ENCODE measurements around the gene DPEP3.

DNA sequence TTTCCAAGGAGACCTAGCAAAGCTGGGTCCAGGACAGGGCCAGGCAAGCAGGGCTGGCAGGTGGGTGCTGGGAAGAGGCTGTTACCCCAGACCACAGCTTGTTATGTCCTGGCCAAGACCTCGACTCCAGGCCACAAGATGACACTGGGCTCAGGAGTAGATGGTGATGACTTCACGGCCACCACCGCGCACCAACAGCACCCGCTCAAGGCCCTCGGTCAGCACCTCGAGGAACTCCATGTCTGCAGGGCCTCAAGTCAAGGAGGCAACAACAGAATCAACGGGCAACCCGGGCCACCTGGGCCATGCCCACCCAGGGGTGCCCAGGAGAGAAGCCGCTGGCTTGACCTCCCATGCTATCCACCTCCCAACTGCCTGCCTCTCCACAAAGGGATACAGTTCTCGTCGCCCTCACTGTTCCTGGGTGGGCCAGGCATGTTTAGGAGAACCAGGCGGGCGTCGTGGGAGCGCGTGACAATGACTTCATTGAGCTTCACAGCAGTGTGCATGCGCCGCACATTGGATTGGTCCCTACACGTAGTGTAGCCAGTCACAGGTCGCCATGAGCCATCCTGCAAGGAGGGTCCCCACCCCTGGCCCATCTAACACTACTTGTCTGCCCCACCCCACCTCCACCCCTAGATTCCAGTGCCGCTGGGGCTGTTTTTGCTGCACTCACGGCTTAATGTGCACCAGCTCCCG lies 35.5 kb downstream of the DPEP3 start:
- TF ChIP-seq, protein P1, sequence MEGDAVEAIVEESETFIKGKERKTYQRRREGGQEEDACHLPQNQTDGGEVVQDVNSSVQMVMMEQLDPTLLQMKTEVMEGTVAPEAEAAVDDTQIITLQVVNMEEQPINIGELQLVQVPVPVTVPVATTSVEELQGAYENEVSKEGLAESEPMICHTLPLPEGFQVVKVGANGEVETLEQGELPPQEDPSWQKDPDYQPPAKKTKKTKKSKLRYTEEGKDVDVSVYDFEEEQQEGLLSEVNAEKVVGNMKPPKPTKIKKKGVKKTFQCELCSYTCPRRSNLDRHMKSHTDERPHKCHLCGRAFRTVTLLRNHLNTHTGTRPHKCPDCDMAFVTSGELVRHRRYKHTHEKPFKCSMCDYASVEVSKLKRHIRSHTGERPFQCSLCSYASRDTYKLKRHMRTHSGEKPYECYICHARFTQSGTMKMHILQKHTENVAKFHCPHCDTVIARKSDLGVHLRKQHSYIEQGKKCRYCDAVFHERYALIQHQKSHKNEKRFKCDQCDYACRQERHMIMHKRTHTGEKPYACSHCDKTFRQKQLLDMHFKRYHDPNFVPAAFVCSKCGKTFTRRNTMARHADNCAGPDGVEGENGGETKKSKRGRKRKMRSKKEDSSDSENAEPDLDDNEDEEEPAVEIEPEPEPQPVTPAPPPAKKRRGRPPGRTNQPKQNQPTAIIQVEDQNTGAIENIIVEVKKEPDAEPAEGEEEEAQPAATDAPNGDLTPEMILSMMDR (IDR thresholded peaks at IDR 0.05; ENCODE audit: low read depth, low read length) = no peak
- TF ChIP-seq EZH2phosphoT487 (IDR thresholded peaks at IDR 0.05; ENCODE audit: low read depth) = no peak
